Measurements from ENCODE around the gene THSD7B.

- TF ChIP-seq REST (IDR thresholded peaks at IDR 0.05; ENCODE audit: unreplicated experiment) (no peak), EZH2 (IDR thresholded peaks at IDR 0.05; ENCODE audit: low read depth, unreplicated experiment) (no peak), JUNB (IDR thresholded peaks at IDR 0.05; ENCODE audit: unreplicated experiment) (no peak), CTCF (conservative IDR thresholded peaks at IDR 0.05; ENCODE audit: low read depth in 2 of 2) (no peak), POLR2AphosphoS5 (IDR thresholded peaks at IDR 0.05; ENCODE audit: low read depth) (no peak), CREB1 (CRISPR knock-in tag; IDR thresholded peaks at IDR 0.05; ENCODE audit: low read depth) (no peak), ZNF114 (CRISPR knock-in tag; IDR thresholded peaks at IDR 0.05) (no peak), EZH2phosphoT487 (IDR thresholded peaks at IDR 0.05; ENCODE audit: unreplicated experiment) (no peak), STAT1 (IDR thresholded peaks at IDR 0.05; ENCODE audit: unreplicated experiment) (no peak)
Measured at GRCh38 chr2:137252934-137253333, 487.6 kb downstream of the THSD7B start.
